GM21360 (cell line): Measurements from ENCODE around the gene NFATC1.

Source experiments
- ATAC-seq: cut with Tn5 transposase; IDR thresholded peaks from one replicate; pipeline ENCODE4 v1.9.1; 2021; ENCODE audit warnings: mild to moderate bottlenecking, moderate library complexity; ENCODE audit not compliant: unreplicated experiment

The NFATC1 gene

DNA sequence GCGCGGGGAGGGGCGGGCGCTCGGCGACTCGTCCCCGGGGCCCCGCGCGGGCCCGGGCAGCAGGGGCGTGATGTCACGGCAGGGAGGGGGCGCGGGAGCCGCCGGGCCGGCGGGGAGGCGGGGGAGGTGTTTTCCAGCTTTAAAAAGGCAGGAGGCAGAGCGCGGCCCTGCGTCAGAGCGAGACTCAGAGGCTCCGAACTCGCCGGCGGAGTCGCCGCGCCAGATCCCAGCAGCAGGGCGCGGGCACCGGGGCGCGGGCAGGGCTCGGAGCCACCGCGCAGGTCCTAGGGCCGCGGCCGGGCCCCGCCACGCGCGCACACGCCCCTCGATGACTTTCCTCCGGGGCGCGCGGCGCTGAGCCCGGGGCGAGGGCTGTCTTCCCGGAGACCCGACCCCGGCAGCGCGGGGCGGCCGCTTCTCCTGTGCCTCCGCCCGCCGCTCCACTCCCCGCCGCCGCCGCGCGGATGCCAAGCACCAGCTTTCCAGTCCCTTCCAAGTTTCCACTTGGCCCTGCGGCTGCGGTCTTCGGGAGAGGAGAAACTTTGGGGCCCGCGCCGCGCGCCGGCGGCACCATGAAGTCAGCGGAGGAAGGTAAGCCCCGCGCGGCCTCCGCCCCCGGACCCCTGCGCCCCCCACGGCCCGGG lies at the start of gene NFATC1:
Gene NFATC1 (plus strand): TSS at position 170 of the 644 bp plus-strand sequence. CDS start 295 bp downstream, at position 465.
- ATAC-seq, result no peak

DNA sequence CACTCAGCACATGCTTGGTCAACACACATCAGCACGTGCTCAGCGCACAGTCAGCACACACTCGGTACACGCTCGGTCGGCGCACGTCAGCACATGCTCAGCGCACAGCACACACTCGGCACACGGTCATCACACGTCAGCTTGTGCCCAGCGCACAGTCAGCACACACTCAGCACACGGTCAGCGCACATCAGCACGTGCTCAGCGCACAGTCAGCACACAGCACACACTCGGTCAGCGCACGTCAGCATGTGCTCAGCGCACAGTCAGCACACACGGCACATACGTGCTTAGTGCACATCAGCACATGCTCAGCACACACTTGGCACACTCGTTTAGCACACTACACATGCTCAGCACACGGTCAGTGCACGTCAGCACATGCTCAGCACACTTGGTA lies 49.7 kb upstream of the NFATC1 start:
- ATAC-seq, result no peak

- no peak for ATAC-seq
These were observed 47.7 kb upstream of the NFATC1 start for GRCh38 chr18:79348066-79348465.

DNA sequence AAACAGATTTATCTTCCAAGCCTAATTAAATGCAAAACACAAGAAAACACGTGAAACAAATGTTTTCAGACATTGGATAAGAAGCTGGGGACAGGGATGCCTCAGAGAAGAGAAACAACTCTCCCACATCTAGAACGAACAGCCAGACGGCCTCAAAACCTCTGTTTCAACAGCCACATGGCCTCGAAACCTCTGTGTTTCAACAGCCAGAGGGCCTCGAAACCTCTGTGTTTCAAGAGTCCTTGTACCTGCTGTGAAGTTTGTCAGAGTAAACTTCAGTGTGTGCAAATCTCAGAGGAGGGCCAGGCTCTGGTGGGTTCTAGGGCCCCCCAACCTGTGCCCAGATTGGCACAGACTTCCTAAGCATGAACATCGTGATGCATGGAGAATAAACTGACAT lies 43.3 kb upstream of the NFATC1 start:
- no peak for ATAC-seq

GRCh38 chr18:79353267-79353666 lies 42.5 kb upstream of the NFATC1 start:
- ATAC-seq, result no peak

- ATAC-seq, result no peak
These were observed 41.4 kb upstream of the NFATC1 start for GRCh38 chr18:79354350-79354749.

DNA sequence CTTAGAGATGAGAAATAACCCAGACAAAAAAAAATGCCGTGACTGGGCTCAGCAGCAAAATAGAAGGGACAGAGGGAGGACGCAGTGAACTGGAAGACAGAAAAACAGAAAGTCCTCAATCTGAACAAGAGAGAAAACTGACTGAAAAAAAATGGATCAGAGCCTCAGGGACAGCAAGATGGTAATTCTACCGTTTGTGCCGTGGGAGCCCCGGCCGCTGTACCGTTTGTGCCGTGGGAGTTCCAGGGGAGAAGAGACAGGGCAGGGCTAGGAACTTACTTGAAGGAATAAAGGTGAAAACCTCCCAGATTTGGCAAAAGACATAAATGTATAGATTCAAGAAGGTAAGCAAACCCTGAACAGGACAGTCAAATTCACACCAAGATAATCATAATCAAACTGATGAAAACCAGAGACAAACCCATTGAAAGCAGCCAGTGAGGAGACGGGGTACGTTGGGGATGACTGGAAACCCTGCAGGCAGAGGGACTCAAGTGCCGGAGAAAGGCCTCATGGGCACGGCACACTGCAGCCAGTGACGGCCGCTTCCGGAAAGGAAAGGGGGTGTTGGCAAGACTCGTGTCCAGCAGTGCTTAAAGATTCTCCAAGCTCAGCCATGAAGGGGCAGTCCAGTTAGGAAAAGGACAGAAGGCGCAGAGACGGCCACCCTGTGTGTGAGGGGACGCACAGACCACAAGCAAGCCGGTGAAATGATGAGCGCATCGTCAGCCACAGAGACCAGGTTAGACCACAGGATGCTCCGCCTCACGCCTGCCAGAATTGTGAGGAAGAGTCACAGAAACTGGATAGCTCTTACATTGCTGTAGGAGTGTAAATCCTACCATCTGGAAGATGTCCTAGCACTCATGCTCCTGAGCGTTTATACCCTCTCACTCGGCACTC lies 40.0 kb upstream of the NFATC1 start:
- peak; percentile 49 for ATAC-seq

DNA sequence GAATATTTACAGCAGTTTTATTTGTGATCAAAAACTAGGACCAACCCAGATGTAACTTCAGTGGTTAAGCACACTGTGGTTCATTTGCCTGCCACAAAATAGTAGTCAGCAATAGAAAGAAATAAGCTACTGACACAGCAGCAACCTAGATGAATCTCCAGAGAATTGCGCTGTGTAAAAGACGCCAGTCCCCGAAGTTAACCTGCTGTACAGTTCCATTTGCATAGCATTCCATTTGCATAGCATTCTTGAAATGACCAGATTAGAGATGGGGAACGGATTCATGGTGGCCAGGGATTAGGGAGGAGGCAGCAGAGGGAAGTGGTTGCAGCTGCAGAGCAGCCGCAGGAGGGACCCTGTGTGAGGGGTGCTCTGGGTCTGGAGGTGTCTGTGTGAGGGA lies 39.3 kb upstream of the NFATC1 start:
- ATAC-seq, result peak; percentile 94

DNA sequence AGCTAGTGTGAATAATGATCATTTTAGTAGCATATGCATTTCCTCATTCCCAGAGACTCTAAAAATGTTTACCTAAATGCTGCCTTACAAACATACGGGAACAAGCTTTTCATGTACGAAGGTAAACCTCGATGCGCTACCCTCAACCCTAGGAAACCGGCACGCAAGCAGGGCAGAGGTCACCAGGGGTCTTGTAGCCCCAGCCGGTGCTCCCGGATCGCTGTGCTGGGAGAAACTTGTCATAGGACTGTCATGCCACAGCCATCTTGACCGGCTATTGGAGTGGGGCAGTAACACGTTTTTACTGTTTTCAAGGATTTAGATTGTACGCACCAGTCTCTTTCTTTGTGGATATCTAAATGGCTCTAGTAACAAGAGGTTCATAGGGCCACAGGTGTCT lies 34.8 kb upstream of the NFATC1 start:
- no peak for ATAC-seq

GRCh38 chr18:79361766-79362522 lies 33.8 kb upstream of the NFATC1 start:
- ATAC-seq, result no peak

GRCh38 chr18:79365701-79366100 lies 30.0 kb upstream of the NFATC1 start:
- no peak for ATAC-seq

DNA sequence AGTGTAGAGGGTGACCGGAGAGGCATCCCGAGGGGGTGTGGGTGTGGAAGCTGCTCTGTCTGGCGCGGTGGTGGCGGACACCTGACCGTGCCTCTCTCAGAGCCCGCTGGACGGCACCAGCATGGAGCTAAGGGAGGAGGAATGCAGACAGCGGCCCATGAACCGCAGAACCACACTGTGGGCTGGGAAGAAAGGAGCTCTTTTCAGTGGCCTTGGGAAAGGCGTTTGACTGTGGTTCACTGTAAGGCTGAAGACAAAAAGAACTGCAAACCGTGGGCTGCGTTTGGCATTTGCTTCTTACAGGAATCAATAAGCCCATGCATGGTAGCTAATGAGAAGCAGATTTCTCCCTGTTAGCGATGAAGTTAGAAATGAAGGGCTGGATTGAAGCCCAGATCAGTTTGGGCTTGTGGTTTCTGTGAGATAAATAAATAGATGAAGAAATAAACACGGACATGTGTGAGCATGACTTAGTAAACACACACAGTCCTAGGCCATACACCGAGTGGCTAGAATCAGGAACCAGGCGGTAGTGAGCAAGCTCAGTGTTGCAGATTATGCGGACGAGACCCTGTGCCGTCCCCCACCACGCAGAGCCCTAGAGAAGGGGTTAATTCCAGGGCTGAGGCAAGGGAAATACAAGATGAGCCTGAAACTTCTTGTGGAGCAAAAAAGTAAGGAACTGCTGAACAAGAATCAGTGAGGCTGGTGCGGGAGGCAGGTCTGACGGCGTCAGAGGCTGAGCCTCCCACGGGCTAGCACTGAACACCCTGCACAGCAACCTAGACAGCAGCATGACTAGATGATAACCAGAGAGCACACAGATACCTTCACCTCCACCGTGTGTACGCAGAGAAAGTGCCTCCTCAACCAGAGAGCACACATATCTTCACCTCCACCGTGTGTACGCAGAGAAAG lies 29.3 kb upstream of the NFATC1 start:
- no peak for ATAC-seq

DNA sequence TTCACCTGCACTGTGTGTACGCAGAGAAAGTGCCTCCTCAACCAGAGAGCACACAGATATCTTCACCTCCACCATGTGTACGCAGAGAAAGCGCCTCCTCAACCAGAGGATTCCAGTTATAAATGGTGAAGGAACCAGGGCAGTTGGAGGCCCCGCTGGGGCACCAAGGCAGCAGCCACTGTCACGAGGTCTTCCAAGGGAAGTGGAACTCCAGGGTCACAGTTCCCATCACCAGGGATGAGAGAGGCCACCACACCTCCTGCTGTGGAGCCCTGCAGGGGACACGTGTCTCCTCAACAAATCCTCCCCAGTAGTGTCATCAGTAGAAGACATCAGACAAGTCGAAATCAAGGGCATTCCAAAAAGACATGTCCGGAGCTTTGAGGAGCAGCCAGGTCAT lies 28.2 kb upstream of the NFATC1 start:
- ATAC-seq, result no peak

DNA sequence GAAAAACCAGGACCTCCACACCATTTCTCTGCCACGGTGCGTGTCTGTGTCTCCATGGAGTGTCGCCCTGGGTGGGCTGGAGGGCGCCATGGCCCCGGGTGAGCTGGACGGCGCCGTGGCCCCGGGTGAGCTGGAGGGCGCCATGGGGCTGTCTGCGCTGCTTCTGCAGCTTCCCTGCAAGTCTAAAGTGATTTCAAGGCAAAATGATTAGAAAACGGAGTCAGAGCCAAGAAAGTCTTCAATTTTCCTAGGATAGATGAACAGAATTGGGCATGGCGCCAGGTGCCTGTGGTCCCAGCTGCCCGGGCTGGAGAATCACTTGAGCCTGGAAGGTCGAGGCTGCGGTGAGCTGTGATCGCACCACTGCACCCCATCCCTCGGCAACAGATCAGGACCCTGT lies 27.7 kb upstream of the NFATC1 start:
- ATAC-seq, result no peak

DNA sequence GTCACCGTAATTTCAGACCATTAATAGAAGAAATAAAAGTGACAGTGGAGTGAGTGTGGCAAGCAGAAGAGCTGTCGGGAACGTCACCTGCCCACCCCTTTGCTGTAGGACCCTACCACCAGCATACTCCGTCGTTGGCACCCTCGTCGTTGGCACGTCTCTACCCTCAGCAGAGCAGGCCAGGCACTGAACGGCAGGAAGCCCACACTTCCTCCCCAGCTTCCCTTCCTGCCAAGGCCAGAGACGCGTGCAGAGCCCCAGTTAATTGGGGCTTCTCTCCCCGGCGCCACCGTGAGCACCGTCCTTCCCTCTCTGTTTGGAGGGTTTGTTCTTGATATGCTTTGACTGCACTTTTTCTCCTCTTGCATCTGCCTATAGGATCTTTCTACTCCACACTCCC lies 27.0 kb upstream of the NFATC1 start:
- ATAC-seq, result no peak

DNA sequence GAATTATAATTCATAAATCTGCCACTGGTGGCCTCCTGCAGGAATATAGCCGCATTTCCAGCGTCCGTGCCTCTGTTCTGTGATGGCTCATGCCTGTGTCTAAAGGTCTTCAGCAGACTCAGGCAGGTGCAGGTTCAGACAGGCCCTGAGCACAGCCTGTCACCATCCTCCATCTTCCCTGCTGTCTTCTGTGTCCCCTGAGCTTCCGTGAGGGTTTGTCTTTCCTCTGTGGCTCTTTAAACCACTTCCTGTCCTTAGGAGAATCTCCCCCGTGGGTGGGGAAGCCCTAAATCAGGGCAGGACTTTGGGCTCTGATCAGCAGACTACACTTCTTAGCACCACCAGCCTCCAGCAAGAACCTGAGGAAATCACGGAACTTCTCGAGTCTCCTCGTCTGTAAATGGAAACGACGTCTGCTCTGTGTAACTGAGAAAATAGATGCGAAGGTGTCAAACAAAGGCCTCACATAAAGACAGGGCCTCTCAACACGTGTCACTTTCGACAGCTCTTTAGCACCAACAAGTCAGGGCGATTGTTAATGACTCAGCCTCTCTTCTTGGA lies 24.1 kb upstream of the NFATC1 start:
- no peak for ATAC-seq

- ATAC-seq, result no peak
These were observed 23.3 kb upstream of the NFATC1 start for GRCh38 chr18:79372461-79372860.

- ATAC-seq, result no peak
These were observed 22.7 kb upstream of the NFATC1 start for GRCh38 chr18:79372991-79373390.

DNA sequence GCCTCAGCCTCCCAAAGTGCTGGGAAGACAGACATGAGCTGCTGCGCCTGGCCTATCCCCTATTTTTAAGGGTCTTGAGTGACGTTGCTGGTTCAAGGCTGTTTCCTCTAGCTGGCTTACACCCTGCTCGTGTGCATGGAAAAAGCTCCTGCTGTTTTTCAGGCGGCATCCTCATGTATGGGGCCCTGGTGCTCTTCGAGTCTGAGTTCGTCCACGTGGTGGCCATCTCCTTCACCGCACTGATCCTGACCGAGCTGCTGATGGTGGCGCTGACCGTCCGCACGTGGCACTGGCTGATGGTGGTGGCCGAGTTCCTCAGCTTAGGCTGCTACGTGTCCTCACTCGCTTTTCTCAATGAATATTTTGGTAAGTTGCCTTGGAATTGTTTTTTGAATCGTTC lies 22.0 kb upstream of the NFATC1 start:
- ATAC-seq, result no peak
